GM10266 (cell line): ENCODE results near the gene KRT16.
"Not testable (repeated sequence)": the region's sequence is repeated elsewhere in the genome, so short reads cannot be mapped to it uniquely, and the experiment has no call there.

Experiments used
- DNase-seq: peaks from one replicate; pipeline ENCODE4 v3.0.0; 2012; ENCODE audit errors: extremely low spot score
- CTCF ChIP-seq: IDR thresholded peaks from 2 replicates; pipeline ENCODE4 v1.5.1; 2012; ENCODE audit warnings: mild to moderate bottlenecking, low read depth; ENCODE audit not compliant: control insufficient read depth, insufficient read depth; ENCODE audit errors: missing control alignments

Gene KRT16

GRCh38 chr17:41612376-41613160 lies at the start of gene KRT16:
Gene KRT16 (minus strand): TSS chr17:41612767. CDS start chr17:41612688, 79 bp downstream.
- not testable (repeated sequence) for DNase-seq

- no peak for DNase-seq
- TF ChIP-seq CTCF, result no peak
Measured at GRCh38 chr17:41660221-41660711, 47.7 kb upstream of the KRT16 start.

DNA sequence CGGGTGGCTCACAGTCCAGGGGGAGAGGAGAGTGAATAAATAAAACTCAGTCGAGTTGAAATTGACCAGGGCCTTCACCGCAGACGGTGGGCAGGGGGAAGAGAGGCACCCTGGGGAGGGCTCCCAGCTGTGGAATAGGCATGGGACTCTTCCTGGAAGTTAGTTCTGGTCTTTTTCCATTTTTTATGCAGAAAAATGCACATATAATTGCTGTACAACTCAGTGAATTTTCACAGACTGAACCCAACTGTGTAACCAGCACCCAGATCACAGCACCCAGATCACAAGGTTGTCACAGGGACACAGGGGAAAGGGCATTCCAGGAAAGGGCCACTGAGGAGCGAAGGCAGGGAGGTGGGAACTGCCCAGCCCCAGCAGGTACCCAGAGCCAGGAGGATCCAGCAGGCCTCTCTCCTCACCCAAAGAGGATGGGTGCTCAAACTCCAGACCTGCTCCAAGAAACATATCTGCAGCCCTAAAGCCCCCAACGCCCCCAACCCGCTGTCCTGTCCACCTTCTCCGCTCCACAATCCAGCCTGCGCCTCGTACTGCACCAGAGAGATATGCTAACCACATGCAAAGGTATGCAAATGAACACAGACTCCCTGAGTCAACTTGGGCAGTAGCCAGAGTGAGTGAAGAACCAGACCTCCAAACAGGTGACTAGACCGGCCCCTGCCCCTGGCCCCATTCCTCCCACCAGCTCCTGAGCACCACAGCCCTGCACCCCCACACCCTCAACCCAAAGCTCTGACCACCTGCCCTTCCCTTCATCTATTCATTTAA lies 47.1 kb upstream of the KRT16 start:
- DNase-seq, result no peak
- no peak for TF ChIP-seq CTCF

GRCh38 chr17:41658846-41659245 lies 46.3 kb upstream of the KRT16 start:
- TF ChIP-seq CTCF, result no peak
- DNase-seq, result no peak

GRCh38 chr17:41657936-41658335 lies 45.4 kb upstream of the KRT16 start:
- TF ChIP-seq CTCF, result no peak
- no peak for DNase-seq

GRCh38 chr17:41657176-41657754 lies 44.7 kb upstream of the KRT16 start:
- no peak for DNase-seq
- TF ChIP-seq CTCF, result no peak

- TF ChIP-seq CTCF, result no peak
- no peak for DNase-seq
Measured at GRCh38 chr17:41656249-41657023, 43.9 kb upstream of the KRT16 start.
